HEK293 (cell line): ENCODE results near the gene KLHL12.
A peak's percentile ranks its signal among the peaks of the same experiment; 100 is the strongest.

ENCODE experiments used
- CTCF ChIA-PET: fragments of 350-600 bp; formaldehyde crosslinking; extraction: SDS; loops from one replicate; lab custom pipeline; 2021; ENCODE audit warnings: antibody characterized with exemption; lab: Yijun Ruan, JAX
- POLR2A ChIA-PET: fragments of 300-600 bp; formaldehyde crosslinking; extraction: SDS; loops from one replicate; lab custom pipeline; 2020; ENCODE audit warnings: antibody characterized with exemption, inconsistent platforms; lab: Yijun Ruan, JAX
- H3K27ac ChIP-seq: fragments of 200-500 bp; sonication (Bioruptor generic); 2 replicates; pipeline ENCODE4 v1.5.1; 2014; ENCODE audit warnings: low read depth, low read length, control low read depth, inconsistent platforms; ENCODE audit errors: extremely low read depth
- H3K36me3 ChIP-seq, 2 experiments: fragments of 200-500 bp in 1 of 2; sonication (Bioruptor generic) in 1 of 2; 1 replicate in 1 of 2; 2 replicates in 1 of 2; pipeline ENCODE4 v1.5.1; 2014 to 2017; ENCODE audit warnings: inconsistent platforms in 2 of 2, low read length in 2 of 2; ENCODE audit not compliant: control insufficient read depth in 2 of 2, insufficient read depth in 1 of 2
- H3K4me1 ChIP-seq: fragments of 200-500 bp; sonication (Bioruptor generic); 2 replicates; pipeline ENCODE4 v1.5.1; 2014; ENCODE audit warnings: mild to moderate bottlenecking, low read length, inconsistent platforms; ENCODE audit not compliant: control insufficient read depth, insufficient read depth
- H3K4me3 ChIP-seq: 2 replicates; pipeline ENCODE4 v1.5.1; 2011; ENCODE audit warnings: low read depth, mild to moderate bottlenecking, control low read depth, low read length, moderate library complexity
- H3K9me3 ChIP-seq: fragments of 200-500 bp; sonication (Bioruptor generic); 2 replicates; pipeline ENCODE4 v1.5.1; 2014; ENCODE audit warnings: low read depth, low read length, inconsistent platforms; ENCODE audit not compliant: control insufficient read depth, insufficient read depth
- GLI2 ChIP-seq: fragments of 450-650 bp; formaldehyde crosslinking; IDR thresholded peaks from 2 replicates; pipeline ENCODE4; 2017; ENCODE audit warnings: missing biosample characterization, missing genetic modification characterization, low read depth, borderline replicate concordance
- GLIS1 ChIP-seq: fragments of 450-650 bp; formaldehyde crosslinking; IDR thresholded peaks from 2 replicates; pipeline ENCODE4 v1.5.1; 2016; ENCODE audit warnings: missing biosample characterization, missing genetic modification characterization
- IKZF3 ChIP-seq: fragments of 450-650 bp; IDR thresholded peaks from 2 replicates; pipeline ENCODE4 v1.5.0; 2018; ENCODE audit warnings: missing biosample characterization, mild to moderate bottlenecking, missing genetic modification characterization, moderate library complexity
- KLF10 ChIP-seq: fragments of 450-650 bp; IDR thresholded peaks from 2 replicates; pipeline ENCODE4 v1.5.1; 2018; ENCODE audit warnings: missing biosample characterization, mild to moderate bottlenecking, missing genetic modification characterization
- KLF7 ChIP-seq: fragments of 450-650 bp; formaldehyde crosslinking; IDR thresholded peaks from 2 replicates; pipeline ENCODE4 v1.5.1; 2016; ENCODE audit warnings: missing biosample characterization, missing genetic modification characterization, borderline replicate concordance
- OSR2 ChIP-seq: fragments of 450-650 bp; formaldehyde crosslinking; IDR thresholded peaks from 2 replicates; pipeline ENCODE4 v1.5.1; 2016; ENCODE audit warnings: missing biosample characterization, missing genetic modification characterization
- PRDM1 ChIP-seq: fragments of 450-650 bp; formaldehyde crosslinking; IDR thresholded peaks from 2 replicates; pipeline ENCODE4; 2016; ENCODE audit warnings: missing biosample characterization, missing genetic modification characterization
- PRDM10 ChIP-seq: fragments of 450-650 bp; formaldehyde crosslinking; IDR thresholded peaks from 2 replicates; pipeline ENCODE4 v1.5.1; 2016; ENCODE audit warnings: missing biosample characterization, missing genetic modification characterization
- SCRT2 ChIP-seq: fragments of 450-650 bp; formaldehyde crosslinking; IDR thresholded peaks from 2 replicates; pipeline ENCODE4 v1.5.1; 2016; ENCODE audit warnings: missing biosample characterization, missing genetic modification characterization
- SP2 ChIP-seq: fragments of 450-650 bp; formaldehyde crosslinking; IDR thresholded peaks from 2 replicates; pipeline ENCODE4 v1.5.1; 2016; ENCODE audit warnings: missing biosample characterization, missing genetic modification characterization
- SP3 ChIP-seq: fragments of 450-650 bp; formaldehyde crosslinking; IDR thresholded peaks from 2 replicates; pipeline ENCODE4 v1.5.1; 2016; ENCODE audit warnings: missing biosample characterization, missing genetic modification characterization
- ZNF114 ChIP-seq: fragments of 450-650 bp; formaldehyde crosslinking; IDR thresholded peaks from 2 replicates; pipeline ENCODE4 v1.5.0; 2017; ENCODE audit warnings: missing biosample characterization, missing genetic modification characterization
- ZNF175 ChIP-seq: fragments of 450-650 bp; formaldehyde crosslinking; IDR thresholded peaks from 2 replicates; pipeline ENCODE4 v1.5.1; 2016; ENCODE audit warnings: missing biosample characterization, missing genetic modification characterization
- ZNF23 ChIP-seq: fragments of 450-650 bp; formaldehyde crosslinking; IDR thresholded peaks from 2 replicates; pipeline ENCODE4 v1.5.1; 2016; ENCODE audit warnings: missing biosample characterization, missing genetic modification characterization, borderline replicate concordance
- ZNF24 ChIP-seq: fragments of 450-650 bp; formaldehyde crosslinking; IDR thresholded peaks from 2 replicates; pipeline ENCODE4 v1.5.1; 2016; ENCODE audit warnings: missing biosample characterization, missing genetic modification characterization
- ZNF302 ChIP-seq: fragments of 450-650 bp; formaldehyde crosslinking; IDR thresholded peaks from 2 replicates; pipeline ENCODE4 v1.5.1; 2016; ENCODE audit warnings: missing biosample characterization, missing genetic modification characterization, low read depth
- ZNF335 ChIP-seq: fragments of 450-650 bp; formaldehyde crosslinking; conservative IDR thresholded peaks from 2 replicates; pipeline ENCODE4 v1.5.1; 2016; ENCODE audit warnings: missing biosample characterization, missing genetic modification characterization
- ZNF404 ChIP-seq: fragments of 450-650 bp; formaldehyde crosslinking; IDR thresholded peaks from 2 replicates; pipeline ENCODE4 v1.5.1; 2017; ENCODE audit warnings: missing biosample characterization, missing genetic modification characterization
- ZNF48 ChIP-seq: fragments of 450-650 bp; formaldehyde crosslinking; IDR thresholded peaks from 2 replicates; pipeline ENCODE4 v1.5.1; 2016; ENCODE audit warnings: missing biosample characterization, missing genetic modification characterization
- ZNF544 ChIP-seq: fragments of 450-650 bp; formaldehyde crosslinking; IDR thresholded peaks from 2 replicates; pipeline ENCODE4 v1.5.0; 2017; ENCODE audit warnings: missing biosample characterization, missing genetic modification characterization
- ZNF560 ChIP-seq: fragments of 450-650 bp; formaldehyde crosslinking; IDR thresholded peaks from 2 replicates; pipeline ENCODE4 v1.5.1; 2017; ENCODE audit warnings: missing biosample characterization, missing genetic modification characterization, borderline replicate concordance
- ZNF596 ChIP-seq: fragments of 450-650 bp; IDR thresholded peaks from 2 replicates; pipeline ENCODE4 v1.5.0; 2018; ENCODE audit warnings: missing biosample characterization, mild to moderate bottlenecking, missing genetic modification characterization, moderate library complexity
- ZNF626 ChIP-seq: fragments of 450-650 bp; sonication (Bioruptor Pico); formaldehyde crosslinking; IDR thresholded peaks from 2 replicates; pipeline ENCODE4 v1.5.1; 2018; ENCODE audit warnings: missing biosample characterization, missing genetic modification characterization, inconsistent platforms
- ZNF664 ChIP-seq: fragments of 450-650 bp; formaldehyde crosslinking; IDR thresholded peaks from 2 replicates; pipeline ENCODE4 v1.5.1; 2016; ENCODE audit warnings: missing biosample characterization, missing genetic modification characterization
- ZNF843 ChIP-seq: fragments of 450-650 bp; formaldehyde crosslinking; IDR thresholded peaks from 2 replicates; pipeline ENCODE4 v1.5.1; 2016; ENCODE audit warnings: missing biosample characterization, missing genetic modification characterization
- TF ChIP-seq, protein P1 (sequence below): fragments of 450-650 bp; formaldehyde crosslinking; IDR thresholded peaks from 2 replicates; pipeline ENCODE4 v1.5.1; 2016; ENCODE audit warnings: missing biosample characterization, missing genetic modification characterization
- TF ChIP-seq, protein P2 (sequence below): fragments of 450-650 bp; formaldehyde crosslinking; IDR thresholded peaks from 2 replicates; pipeline ENCODE4 v1.5.1; 2016; ENCODE audit warnings: missing biosample characterization, missing genetic modification characterization

KLHL12 gene

DNA sequence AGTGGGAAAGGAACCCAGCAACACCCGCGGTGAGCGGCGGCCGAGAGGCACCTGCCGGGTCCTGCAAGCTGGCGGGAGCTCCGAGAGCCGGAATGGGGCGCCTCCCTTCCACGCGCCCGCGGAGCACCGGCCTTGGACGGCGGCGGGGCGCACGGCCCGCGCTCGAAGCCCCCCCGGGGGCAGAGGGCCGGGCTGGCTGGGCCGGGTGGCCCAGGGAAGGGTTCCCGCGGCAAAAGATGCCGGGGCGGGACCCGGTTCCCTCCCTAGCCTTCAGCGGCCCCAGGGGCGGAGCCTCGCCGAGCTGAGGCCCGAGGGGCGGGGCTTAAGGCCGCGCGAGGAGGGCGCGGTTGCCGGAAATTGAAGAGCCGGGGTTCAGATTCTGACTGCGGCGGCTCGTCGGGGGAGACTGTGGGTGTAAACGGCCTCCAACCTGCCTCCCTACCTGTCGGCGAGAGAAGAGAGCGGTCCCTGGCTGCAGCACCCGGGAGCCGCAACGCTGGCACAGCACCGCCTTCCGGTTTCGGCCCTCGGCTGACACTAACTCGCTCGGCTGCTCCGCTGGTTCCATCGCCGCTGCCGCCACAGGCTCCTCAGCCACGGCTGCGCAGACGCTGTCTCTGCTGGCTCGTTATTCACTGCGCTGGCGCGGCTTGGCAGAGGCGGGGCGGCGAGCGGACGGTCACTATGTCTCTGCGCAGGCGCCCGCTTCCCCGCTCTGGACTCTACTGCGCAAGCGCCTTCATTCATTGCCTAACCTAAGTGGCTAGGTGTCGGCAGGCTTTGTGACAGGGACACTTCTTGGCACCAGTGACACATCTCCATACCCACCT is 38.3 kb downstream of the KLHL12 start, which contains the start of gene RABIF:
Gene RABIF (minus strand): TSS at position 619 of the 830 bp plus-strand sequence. CDS start 51 bp downstream, at position 568.
- H3K9me3 ChIP-seq: no peaks in the 10 kb centered on the region
- POLR2A ChIA-PET: interaction anchor here (0.8 to 1.8 kb wide), 10 partner anchors 9 to 118 kb away, joined by 3 to 15 read pairs (median 4); partner anchors contain the start of genes PCAT6 and TMEM183A
- TF ChIP-seq ZNF175 (tag by site-specific recombination) (no peak), ZNF404 (no peak), KLF7 (peak; percentile 55; the same call in 1 of the 2 replicates), GLI2 (no peak), ZNF335 (tag by site-specific recombination) (peak; percentile 75), ZNF560 (tag by site-specific recombination) (no peak), SP2 (tag by site-specific recombination) (peak; percentile 81), OSR2 (no peak), IKZF3 (tag by site-specific recombination) (peak; percentile 44; the same call in 1 of the 2 replicates), SP3 (tag by site-specific recombination) (peak; percentile 77), ZNF596 (tag by site-specific recombination) (peak; percentile 39; the same call in 1 of the 2 replicates), ZNF302 (tag by site-specific recombination) (no peak), PRDM1 (no peak), ZNF544 (tag by site-specific recombination) (no peak), ZNF48 (no peak), ZNF626 (tag by site-specific recombination) (0 out of 2 replicates have a peak, but pooled peaks have one; percentile 67), ZNF23 (tag by site-specific recombination) (no peak), ZNF114 (tag by site-specific recombination) (no peak), SCRT2 (tag by site-specific recombination) (0 out of 2 replicates have a peak, but pooled peaks have one; percentile 48), GLIS1 (tag by site-specific recombination) (peak; percentile 58), ZNF843 (tag by site-specific recombination) (peak; percentile 58), KLF10 (peak; percentile 73), ZNF24 (tag by site-specific recombination) (peak; percentile 54), ZNF664 (tag by site-specific recombination) (no peak), PRDM10 (tag by site-specific recombination) (peak; percentile 29; the same call in 1 of the 2 replicates)
- TF ChIP-seq, protein P1, sequence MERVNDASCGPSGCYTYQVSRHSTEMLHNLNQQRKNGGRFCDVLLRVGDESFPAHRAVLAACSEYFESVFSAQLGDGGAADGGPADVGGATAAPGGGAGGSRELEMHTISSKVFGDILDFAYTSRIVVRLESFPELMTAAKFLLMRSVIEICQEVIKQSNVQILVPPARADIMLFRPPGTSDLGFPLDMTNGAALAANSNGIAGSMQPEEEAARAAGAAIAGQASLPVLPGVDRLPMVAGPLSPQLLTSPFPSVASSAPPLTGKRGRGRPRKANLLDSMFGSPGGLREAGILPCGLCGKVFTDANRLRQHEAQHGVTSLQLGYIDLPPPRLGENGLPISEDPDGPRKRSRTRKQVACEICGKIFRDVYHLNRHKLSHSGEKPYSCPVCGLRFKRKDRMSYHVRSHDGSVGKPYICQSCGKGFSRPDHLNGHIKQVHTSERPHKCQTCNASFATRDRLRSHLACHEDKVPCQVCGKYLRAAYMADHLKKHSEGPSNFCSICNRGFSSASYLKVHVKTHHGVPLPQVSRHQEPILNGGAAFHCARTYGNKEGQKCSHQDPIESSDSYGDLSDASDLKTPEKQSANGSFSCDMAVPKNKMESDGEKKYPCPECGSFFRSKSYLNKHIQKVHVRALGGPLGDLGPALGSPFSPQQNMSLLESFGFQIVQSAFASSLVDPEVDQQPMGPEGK (tag by site-specific recombination): peak; percentile 65; the same call in 1 of the 2 replicates
- TF ChIP-seq, protein P2, sequence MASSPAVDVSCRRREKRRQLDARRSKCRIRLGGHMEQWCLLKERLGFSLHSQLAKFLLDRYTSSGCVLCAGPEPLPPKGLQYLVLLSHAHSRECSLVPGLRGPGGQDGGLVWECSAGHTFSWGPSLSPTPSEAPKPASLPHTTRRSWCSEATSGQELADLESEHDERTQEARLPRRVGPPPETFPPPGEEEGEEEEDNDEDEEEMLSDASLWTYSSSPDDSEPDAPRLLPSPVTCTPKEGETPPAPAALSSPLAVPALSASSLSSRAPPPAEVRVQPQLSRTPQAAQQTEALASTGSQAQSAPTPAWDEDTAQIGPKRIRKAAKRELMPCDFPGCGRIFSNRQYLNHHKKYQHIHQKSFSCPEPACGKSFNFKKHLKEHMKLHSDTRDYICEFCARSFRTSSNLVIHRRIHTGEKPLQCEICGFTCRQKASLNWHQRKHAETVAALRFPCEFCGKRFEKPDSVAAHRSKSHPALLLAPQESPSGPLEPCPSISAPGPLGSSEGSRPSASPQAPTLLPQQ (tag by site-specific recombination): peak; percentile 65

More for the DNA sequence above, 38.3 kb downstream of the KLHL12 start, which contains the start of gene RABIF:
- peak within 1 kb of the TSS; percentile 79 for H3K27ac ChIP-seq
- no peaks in the 10 kb centered on the region for H3K4me1 ChIP-seq
- H3K36me3 ChIP-seq: peaks cover 4 to 40% of the 10 kb centered on the region in 2 experiments
- CTCF ChIA-PET: interaction anchor here (0.5 to 0.7 kb wide), 2 partner anchors 76 to 136 kb away, joined by 3 read pairs; no protein-coding TSS in a partner anchor
- H3K4me3 ChIP-seq: peak within 1 kb of the TSS; percentile 89
